Smooth muscle cell of the brain vasculature (primary cell): Measurements from ENCODE around the gene PDCD7.
"Not testable (repeated sequence)": the region's sequence is repeated elsewhere in the genome, so short reads cannot be mapped to it uniquely, and the experiment has no call there.

ENCODE experiments used
- DNase-seq: peaks from one replicate; pipeline ENCODE4 v3.0.0-alpha.2; 2012; ENCODE audit warnings: low read depth, low spot score

The PDCD7 gene

DNA sequence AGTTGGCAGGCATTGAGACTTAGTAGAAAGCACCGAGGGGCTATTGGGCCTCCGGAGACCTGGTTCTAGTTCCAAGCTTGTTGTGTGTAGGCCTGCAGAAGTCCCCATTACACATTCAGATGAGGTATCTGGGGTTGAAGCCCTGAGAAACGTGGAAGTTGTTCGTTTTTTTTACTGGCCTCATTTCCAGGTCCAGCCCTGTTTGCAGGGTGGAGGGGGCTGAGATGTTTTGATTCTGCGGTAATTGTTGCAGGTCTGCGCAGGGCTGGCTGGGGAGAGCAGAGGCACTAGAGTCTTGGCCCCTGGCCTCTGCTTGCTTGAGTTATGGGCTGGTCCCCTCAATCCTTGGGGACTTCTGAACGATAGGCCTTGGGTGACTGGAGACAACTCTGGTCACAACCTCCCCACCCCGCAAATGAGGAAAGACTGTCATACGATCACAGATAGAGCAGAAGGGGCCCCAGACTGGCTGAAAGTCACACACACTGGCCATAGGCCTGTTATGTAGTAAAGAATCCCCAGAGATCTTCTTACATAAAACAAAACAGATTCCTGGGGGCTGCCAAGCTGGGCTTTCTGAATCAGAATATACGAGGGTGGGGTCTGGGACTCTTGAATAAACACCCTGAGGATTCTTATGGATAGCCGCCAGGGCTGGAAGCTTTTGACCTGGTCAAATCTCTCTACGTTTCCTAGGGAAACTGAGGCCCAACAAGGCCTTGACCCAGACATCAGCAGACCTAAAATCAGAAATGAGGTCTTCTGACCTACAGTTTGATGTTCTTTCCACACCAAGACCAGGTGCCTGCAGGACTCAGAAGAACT lies 41.5 kb downstream of the PDCD7 start:
- no peak for DNase-seq

DNA sequence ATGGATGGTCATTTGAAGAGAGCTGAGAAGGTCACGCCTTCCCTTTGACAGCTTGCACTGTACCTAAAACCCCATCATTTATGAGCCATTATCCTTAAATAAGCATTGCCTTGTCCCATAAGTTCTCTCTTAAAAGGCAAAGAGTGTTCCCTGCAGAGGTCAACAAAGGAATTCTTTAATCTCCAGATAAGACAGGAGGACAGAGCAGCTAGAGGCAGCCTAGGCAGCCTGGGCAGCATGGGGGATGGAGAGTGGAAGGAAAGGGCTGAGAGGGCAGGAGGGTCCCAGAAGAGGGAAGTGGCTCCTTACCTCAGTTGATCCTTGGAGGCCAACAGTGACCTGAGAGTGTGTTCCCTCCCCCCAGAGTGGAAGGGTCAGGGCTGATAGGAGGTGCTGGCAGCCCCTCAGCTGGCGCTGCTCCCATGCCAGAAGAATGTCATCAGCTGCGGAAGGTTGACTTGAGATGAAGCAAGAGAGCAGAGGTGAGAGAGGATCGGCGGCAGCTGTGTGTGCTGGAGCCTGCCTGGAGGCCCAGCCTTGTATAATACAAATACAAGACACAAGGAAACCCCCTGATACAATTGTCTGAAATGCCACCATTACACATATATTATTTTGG lies 44.3 kb downstream of the PDCD7 start:
- DNase-seq: no peak

DNA sequence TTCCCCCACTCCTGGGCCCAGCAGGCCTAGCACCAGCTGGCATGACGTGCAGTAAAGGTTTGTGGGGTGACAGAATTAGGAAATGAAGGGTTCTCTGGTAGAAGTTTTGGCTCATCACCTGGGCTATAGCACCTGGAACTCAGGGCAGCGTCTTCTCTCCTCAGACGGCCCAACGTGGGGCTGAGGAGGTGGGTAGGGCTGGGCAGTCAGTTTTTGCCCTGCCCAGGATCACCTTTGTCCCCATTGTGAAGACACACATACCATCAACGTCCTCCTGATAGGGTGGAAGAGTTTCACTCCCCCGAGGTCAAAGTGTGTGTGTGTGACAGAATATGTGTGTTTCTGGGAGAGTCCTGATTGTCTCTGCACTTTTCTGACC lies 45.0 kb downstream of the PDCD7 start:
- no peak for DNase-seq

DNA sequence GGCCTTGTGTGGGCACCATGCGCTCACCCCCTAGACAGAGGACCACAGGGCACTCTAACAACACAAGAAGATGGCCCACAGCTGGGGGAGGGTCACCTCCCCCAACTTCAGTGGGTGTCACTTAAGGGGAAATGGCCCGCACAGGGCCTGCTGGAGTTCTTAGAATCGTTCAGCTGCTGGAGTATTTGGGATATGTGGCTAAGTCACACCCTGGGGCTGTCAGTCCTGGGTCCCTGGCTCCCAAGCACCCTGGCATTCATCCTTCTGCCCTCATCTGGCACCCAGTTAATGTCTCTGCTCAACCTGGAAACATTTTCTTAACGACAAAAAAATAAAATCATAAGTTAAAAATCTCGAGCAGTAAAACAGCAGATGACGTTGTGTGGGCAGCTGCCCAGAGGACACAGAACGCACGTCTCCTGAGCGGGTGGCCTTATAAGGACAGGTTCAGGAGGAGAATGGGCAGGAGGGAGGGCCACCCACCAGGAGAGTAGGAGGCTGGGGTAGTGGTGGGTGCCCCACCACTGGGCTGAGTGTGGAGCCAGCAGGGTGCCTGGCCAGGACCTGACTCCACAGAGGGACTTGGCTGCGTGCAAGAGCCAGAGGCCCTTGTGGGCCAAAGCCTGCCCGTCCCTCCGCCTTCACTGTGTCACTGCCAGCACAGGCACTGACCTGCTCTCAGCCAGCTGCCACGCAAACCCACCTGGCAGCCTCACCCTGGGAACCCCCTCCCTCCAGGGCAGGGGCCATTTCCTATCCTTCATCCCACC lies 45.5 kb downstream of the PDCD7 start:
- DNase-seq: no peak

DNA sequence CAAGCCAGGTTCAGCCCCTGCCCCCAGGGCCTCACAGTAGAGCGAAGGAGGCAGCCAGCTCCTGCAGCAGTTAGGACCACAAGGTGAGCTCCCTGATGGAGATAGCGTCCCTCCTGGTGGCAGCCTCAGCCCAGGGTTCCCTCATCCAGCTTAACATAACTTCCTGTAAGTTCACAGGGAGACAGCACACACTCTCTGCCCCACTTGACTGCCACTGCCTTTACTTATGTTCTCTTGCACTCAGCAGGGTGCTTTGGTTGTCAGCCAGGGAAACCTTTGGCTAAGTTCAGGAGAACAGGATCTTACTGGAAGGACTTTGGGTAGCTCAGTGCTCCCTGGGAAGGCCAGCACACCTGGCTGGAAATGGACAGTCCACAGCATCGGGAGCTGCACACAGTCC lies 46.2 kb downstream of the PDCD7 start:
- DNase-seq: no peak

DNA sequence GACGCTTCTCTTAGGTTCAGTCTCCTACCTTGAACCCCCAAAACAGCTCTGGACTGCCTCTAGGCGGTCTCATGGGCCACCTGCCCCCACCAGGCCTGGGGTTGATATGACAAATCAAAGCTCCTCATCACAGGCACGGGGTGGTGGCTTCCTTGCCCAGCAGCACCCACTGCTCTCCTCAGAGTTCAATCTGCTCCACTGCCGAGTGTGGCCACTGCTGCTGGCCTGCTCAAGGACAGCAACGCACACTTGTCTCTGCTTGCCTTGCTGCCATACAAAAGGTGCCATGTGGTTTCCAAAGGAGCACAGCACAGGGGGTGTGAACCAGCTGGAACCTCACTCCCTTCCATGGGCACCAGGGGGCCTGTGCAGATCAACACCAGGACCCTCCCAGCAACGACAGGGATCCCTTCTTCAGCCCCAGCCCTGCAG lies 46.9 kb downstream of the PDCD7 start:
- DNase-seq: no peak

DNA sequence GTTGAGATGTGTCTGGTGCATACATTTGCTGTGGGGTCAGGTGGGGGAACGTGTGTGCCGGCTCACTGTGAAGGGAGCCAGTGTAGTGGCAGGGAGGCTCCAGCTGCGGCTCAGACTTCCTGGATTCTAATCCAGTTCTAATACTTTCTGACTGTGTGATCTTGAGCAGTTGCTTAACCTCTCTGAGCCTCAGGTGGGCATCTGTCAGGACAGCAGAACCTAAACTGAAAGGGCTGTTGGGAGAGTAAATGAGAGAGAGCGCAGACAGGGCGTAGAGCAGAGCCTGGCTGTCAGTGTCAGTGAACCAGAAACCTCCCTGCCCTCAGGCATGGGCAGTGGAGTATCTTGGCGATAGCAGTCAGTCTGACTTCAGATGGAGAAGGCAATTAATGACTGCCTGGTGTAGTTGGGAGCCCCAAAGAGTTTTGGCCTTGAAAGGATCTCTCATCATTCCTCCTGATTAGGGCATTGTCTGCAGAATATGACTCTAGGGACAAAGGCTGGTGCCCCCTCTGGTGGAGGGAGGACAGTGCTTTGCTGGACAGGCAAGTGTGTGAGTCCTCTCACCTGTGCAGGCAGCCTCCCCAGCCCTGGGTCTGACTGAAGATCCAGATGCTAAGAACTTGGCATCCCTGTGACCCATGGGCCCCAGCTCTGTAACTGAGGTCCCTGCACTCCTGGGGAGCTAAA lies 47.5 kb downstream of the PDCD7 start:
- DNase-seq: no peak

DNA sequence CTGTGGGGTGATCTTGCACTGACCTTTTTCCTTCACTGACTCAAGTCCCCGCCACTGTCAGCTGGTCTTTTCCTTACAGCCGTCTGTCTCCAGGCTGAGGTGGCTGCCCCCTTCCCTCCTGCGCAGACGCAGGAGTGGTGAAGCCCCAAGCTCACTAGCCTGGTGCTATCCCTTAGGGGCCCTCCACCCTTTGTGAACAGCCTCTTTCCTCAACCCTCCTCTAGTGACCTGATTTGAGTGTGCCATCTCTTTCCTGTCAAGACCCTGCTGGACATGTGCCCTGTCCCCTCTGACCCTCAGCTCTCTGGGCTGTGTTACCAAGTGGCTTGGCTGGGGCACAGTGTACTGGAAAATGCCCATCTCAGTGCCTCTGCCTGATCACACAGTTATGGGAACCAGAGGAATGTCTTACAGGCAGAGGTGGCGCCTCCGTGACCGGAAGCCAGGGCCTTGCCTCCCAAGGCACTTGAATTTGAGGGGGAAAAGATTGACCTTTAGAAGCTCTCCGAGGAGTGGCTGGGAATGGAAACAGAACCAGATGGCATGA lies 48.3 kb downstream of the PDCD7 start:
- no peak for DNase-seq

DNA sequence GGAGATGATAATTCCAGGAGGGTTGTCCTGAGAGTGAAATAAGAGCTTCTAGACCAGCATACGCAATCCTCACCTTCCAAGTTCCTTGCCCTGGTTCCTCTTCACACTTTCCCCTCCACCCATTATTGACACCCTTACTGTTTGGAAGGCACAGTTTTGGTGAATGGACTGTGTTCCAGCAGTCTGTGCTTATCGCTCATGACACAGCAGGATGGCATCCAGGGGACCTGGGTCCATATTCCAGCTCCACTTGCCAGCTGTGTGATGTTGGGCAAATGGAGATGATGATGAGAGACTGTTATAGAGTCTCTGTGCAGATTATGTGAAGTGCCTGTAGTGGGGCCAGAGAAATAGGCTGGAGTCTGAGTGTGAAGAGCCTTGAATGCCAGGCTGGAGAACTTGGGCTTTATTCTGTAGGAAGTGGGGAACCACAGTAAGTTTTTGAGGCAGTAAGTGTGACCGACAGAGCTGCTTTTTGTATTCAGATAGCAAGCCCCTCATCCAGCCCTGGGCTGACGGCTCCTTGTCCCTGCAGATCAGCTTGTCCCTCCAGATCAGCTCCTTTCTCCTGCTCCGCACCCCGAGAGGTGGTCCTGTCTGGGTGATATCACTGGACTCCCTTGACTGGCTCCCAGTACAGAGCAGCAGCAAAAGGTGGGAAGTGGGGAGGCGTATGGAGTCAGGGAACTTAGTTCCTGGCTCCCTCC lies 49.0 kb downstream of the PDCD7 start:
- no peak for DNase-seq

DNA sequence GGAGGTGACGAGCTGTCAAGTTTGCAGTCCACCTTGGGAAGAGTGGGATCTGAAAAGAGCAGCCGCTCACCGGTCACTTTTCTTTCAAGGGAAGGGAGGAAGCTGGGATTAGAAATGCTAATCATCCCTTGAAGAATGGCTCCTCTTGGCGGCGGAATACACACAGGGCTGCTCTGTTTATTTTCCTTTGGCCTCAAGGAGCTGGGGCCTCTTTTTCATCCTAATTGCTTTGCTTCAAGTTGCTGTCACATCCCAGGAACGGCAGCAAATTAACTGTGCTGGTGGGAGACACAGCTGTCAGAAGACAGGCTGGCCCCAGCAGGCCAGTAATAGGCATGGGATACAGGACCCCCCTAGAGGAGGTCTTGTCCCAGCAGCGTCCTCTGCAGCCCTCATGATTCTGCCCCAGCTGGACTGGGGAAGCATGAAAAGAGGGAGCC lies 50.3 kb downstream of the PDCD7 start:
- DNase-seq: no peak

DNA sequence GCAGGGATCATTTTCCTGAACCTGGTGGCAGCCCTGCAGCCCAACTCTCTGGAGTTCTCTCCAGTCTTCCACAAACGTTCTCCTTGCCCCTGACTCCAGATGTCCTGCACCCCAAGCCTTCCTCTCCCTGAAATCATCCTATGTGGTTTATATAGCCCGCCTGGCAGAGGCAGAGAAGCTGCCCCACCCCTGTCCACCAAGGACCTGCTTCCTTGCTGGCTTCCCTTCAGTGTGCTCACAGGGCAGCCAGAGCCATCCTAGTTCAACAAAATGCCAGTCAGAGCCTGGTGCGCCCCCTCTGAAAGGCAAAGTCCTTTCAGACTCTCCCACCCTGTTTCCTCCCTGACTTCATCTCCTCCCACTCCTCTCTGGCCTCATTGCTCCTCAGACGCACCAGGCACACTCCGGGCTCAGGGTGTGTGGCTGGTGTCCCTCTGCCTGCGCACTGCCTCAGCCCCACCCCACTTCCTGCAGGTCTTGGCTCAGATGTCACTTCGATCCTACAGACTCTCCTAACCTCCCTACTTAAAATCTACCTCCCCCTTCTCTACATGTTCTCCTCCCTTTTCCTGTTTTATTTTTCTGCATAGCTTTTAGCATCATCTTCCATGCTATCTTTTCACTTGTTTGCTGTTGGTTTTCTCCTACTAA lies 51.2 kb downstream of the PDCD7 start:
- no peak for DNase-seq

DNA sequence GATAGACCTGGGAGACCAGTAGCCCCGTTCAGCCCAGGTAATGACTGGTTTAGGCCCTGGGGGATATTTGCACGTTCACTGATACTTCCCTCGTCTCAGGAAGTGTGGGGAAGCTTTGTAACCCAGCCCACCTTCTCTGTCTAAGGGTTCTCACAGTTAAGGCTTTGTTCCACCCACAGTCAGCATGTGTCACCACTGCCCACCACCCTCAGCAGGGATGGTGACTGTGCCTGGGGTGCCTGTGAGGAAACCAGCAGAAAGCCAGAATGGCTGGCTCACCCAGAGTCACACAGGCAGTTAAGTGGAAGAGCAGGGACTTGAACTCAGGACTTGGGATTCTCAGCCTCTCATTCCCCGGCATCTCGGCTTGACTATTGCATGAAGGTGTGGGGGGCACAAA lies 51.9 kb downstream of the PDCD7 start:
- no peak for DNase-seq

DNA sequence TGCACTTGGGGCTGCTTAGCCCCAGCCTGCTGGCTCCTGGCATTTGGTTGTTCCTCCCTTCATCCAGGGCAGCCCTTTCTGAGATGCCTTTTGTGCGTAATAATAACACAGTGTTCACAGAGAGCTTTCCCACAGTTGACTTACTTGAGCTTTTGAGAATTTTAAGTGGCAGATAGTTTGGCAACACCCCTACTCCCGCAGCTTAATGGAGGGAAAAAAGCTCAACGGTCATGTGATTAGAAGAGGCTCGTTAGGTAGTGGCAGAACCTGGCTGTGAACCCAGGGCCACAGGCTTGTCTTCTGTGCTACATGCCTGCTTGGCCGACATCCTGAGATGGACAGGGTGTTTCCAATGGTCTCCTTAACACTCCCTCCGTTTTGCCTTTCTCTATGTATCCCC lies 52.3 kb downstream of the PDCD7 start:
- DNase-seq: no peak

DNA sequence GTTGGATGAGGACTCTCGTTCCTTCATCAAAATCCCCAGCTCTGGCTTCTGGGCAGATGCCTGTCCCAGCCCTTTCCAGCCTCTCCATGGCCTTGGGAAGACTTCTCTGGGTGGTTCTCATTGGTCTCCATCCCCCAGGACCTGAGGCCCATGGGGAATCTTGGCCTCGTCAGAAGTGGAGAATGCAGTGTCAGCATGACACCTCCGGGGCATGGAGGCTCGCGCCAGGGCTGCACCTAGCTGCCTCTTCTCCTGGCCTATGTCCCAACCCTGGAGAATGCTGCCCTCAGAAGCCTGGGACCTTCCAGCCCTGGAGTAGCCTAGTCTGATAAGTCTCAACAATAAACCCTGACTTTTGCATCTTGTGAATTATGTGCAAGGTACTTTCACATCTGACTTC lies 54.0 kb downstream of the PDCD7 start:
- DNase-seq: no peak

DNA sequence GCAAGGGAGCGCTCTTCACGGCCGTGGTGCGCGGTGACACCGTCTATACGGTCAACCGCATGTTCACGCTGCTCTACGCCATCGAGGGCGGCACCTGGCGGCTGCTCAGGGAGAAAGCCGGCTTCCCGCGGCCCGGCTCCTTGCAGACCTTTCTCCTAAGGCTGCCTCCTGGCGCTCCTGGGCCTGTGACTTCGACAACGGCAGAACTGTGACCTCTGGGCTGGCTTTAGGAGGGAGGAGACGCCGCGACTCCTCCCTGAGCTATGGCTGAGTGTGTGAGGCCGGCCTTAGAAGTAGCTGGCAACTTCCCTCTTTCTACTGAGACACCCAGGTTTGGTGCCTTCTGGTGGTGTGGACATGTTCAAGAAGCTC lies 55.6 kb downstream of the PDCD7 start:
- DNase-seq: no peak

DNA sequence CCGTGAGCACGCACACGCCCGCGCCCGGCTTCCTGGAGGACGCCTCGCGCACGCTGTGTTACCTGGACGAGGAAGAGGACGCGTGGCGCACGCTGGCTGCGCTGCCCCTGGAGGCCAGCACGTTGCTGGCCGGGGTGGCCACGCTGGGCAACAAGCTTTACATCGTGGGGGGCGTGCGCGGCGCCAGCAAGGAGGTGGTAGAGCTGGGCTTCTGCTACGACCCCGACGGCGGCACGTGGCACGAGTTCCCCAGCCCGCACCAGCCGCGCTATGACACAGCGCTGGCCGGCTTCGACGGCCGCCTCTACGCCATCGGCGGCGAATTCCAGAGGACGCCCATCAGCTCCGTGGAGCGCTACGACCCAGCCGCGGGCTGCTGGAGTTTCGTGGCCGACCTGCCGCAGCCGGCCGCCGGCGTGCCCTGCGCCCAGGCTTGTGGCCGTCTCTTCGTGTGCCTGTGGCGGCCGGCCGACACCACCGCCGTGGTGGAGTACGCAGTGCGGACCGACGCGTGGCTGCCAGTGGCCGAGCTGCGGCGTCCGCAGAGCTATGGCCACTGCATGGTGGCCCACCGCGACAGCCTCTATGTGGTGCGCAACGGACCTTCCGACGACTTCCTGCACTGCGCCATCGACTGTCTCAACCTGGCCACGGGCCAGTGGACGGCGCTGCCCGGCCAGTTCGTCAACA lies 56.2 kb downstream of the PDCD7 start:
- no peak for DNase-seq

DNA sequence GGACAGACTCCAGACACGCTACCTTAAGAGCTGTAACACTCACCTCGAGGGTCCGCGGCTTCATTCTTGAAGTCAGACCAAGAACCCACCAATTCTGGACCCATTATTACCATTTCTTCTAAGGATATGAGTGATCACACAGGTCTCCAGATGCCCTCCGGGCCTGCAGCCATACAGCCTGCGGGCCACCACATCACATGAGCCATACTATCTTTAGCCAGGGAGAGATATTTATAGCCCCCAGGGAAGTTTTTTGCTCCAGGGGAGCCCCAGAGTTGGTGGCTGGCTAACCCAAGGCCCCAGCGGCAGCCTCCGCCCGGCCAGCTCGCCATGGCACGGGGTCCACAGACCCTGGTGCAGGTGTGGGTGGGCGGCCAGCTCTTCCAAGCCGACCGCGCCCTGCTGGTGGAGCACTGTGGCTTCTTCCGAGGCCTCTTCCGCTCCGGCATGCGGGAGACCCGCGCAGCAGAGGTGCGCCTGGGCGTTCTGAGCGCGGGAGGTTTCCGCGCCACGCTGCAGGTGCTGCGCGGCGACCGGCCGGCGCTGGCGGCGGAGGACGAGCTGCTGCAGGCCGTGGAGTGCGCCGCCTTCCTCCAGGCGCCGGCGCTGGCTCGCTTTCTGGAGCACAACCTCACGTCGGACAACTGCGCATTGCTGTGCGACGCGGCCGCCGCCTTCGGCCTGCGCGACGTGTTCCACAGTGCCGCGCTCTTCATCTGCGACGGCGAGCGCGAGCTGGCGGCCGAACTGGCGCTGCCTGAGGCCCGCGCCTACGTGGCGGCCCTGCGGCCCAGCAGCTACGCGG lies 56.9 kb downstream of the PDCD7 start, which contains the start of gene KBTBD13:
Gene KBTBD13 (plus strand): TSS at position 261 of the 805 bp plus-strand sequence. CDS start 70 bp downstream, at position 331.
- no peak for DNase-seq

DNA sequence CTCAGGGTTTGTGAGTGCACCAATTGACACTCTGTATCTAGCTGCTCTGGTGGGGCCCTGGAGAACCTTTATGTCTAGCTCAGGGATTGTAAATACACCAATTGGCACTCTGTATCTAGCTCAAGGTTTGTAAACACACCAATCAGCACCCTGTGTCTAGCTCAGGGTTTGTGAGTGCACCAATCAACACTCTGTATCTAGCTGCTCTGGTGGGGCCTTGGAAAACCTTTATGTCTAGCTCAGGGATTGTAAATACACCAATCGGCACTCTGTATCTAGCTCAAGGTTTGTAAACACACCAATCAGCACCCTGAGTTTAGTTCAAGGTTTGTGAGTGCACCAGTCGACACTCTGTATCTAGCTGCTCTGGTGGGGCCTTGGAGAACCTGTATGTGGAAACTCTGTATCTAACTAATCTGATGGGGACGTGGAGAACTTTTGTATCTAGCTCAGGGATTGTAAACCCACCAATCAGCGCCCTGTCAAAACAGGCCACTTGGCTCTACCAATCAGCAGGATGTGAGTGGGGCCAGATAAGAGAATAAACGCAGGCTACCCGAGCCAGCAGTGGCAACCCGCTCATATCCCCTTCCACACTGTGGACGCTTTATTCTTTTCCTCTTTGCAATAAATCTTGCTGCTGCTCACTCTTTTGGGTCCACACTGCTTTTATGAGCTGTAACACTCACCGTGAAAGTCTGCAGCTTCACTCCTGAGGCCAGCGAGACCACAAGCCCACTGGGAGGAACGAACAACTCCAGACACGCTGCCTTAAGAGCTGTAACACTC lies 57.8 kb downstream of the PDCD7 start:
- DNase-seq: not testable (repeated sequence)
